Measurements from ENCODE around the gene UBA1.

UBA1 gene

GRCh38 chrX:47182106-47182700, 11.4 kb upstream of the UBA1 start:
- Histone ChIP-seq H3K36me3 (ENCODE audit: insufficient read depth) (no peaks in the 10 kb centered on the region), H3K4me1 (ENCODE audit: low read depth, poor library complexity, severe bottlenecking) (no peaks in the 10 kb centered on the region), H4K20me1 (ENCODE audit: insufficient read depth) (no peaks in the 10 kb centered on the region), H3K4me3 (IDR thresholded peaks at IDR 0.05; ENCODE audit: insufficient read depth, low read depth, low read length) (no peak overlapping the region), H3K9ac (no peak overlapping the region), H3K27ac (no peak overlapping the region), H2AFZ (ENCODE audit: low read depth) (no peak overlapping the region), H3K4me2 (no peak overlapping the region), H3K27me3 (ENCODE audit: insufficient read depth, low read depth) (no peaks in the 10 kb centered on the region), H3K79me2 (ENCODE audit: insufficient read depth, low read depth) (no peaks in the 10 kb centered on the region)
- TF ChIP-seq CTCF (conservative IDR thresholded peaks at IDR 0.05; ENCODE audit: low read depth, low read length) = no peak

- no peak overlapping the region for H3K9ac ChIP-seq
- H3K4me3 ChIP-seq (IDR thresholded peaks at IDR 0.05; ENCODE audit: insufficient read depth, low read depth, low read length) = no peak overlapping the region
- H3K79me2 ChIP-seq (ENCODE audit: insufficient read depth, low read depth) = no peaks in the 10 kb centered on the region
- no peak for TF ChIP-seq CTCF (conservative IDR thresholded peaks at IDR 0.05; ENCODE audit: low read depth, low read length)
- H2AFZ ChIP-seq (ENCODE audit: low read depth) = no peak overlapping the region
- no peak overlapping the region for H3K27ac ChIP-seq
- H3K27me3 ChIP-seq (ENCODE audit: insufficient read depth, low read depth) = no peaks in the 10 kb centered on the region
- H4K20me1 ChIP-seq (ENCODE audit: insufficient read depth) = no peaks in the 10 kb centered on the region
- no peaks in the 10 kb centered on the region for H3K36me3 ChIP-seq (ENCODE audit: insufficient read depth)
- H3K4me2 ChIP-seq = no peak overlapping the region
- H3K4me1 ChIP-seq (ENCODE audit: low read depth, poor library complexity, severe bottlenecking) = no peaks in the 10 kb centered on the region
Observed at GRCh38 chrX:47184486-47184885, 9.1 kb upstream of the UBA1 start.

- H3K27ac ChIP-seq = no peak overlapping the region
- no peak for TF ChIP-seq CTCF (conservative IDR thresholded peaks at IDR 0.05; ENCODE audit: low read depth, low read length)
- no peak overlapping the region for H3K4me3 ChIP-seq (IDR thresholded peaks at IDR 0.05; ENCODE audit: insufficient read depth, low read depth, low read length)
- no peaks in the 10 kb centered on the region for H3K79me2 ChIP-seq (ENCODE audit: insufficient read depth, low read depth)
- no peak overlapping the region for H3K9ac ChIP-seq
- H2AFZ ChIP-seq (ENCODE audit: low read depth) = no peak overlapping the region
- no peaks in the 10 kb centered on the region for H3K27me3 ChIP-seq (ENCODE audit: insufficient read depth, low read depth)
- no peak overlapping the region for H3K4me2 ChIP-seq
- peaks cover 2% of the 10 kb centered on the region for H3K4me1 ChIP-seq (ENCODE audit: low read depth, poor library complexity, severe bottlenecking)
- H3K36me3 ChIP-seq (ENCODE audit: insufficient read depth) = no peaks in the 10 kb centered on the region
- no peaks in the 10 kb centered on the region for H4K20me1 ChIP-seq (ENCODE audit: insufficient read depth)
Observed at GRCh38 chrX:47185241-47185640, 8.4 kb upstream of the UBA1 start.

GRCh38 chrX:47186096-47186740, 7.4 kb upstream of the UBA1 start:
- H4K20me1 ChIP-seq (ENCODE audit: insufficient read depth) = no peaks in the 10 kb centered on the region
- H3K36me3 ChIP-seq (ENCODE audit: insufficient read depth) = no peaks in the 10 kb centered on the region
- no peak overlapping the region for H2AFZ ChIP-seq (ENCODE audit: low read depth)
- peaks cover 4% of the 10 kb centered on the region for H3K4me1 ChIP-seq (ENCODE audit: low read depth, poor library complexity, severe bottlenecking)
- no peak overlapping the region for H3K4me2 ChIP-seq
- TF ChIP-seq CTCF (conservative IDR thresholded peaks at IDR 0.05; ENCODE audit: low read depth, low read length) = no peak
- no peak overlapping the region for H3K9ac ChIP-seq
- H3K27me3 ChIP-seq (ENCODE audit: insufficient read depth, low read depth) = no peaks in the 10 kb centered on the region
- no peak overlapping the region for H3K4me3 ChIP-seq (IDR thresholded peaks at IDR 0.05; ENCODE audit: insufficient read depth, low read depth, low read length)
- H3K27ac ChIP-seq = no peak overlapping the region
- no peaks in the 10 kb centered on the region for H3K79me2 ChIP-seq (ENCODE audit: insufficient read depth, low read depth)
